Stimulated activated CD8-positive, alpha-beta memory T cell treated with anti-CD3 and anti-CD28 coated beads, Interleukin-12 subunit alpha, Interleukin-12 subunit beta, amount 100 ng/mL, for 4 hours (primary cell): ENCODE data around the gene ATP1A2.
"Not testable (repeated sequence)": the region's sequence is repeated elsewhere in the genome, so short reads cannot be mapped to it uniquely, and the experiment has no call there.

Experiments
- DNase-seq: peaks from one replicate; pipeline ENCODE4 v3.0.0-alpha.2; 2020; ENCODE audit warnings: low read depth

Gene ATP1A2

GRCh38 chr1:160101037-160101716, 14.4 kb upstream of the ATP1A2 start:
- DNase-seq, result peak; percentile 54

GRCh38 chr1:160101717-160102522, 13.6 kb upstream of the ATP1A2 start:
- DNase-seq, result no peak

- DNase-seq, result no peak
Observed at GRCh38 chr1:160103658-160104408, 11.7 kb upstream of the ATP1A2 start.

- DNase-seq, result no peak
Observed at GRCh38 chr1:160104486-160104885, 11.1 kb upstream of the ATP1A2 start.

- no peak for DNase-seq
Observed at GRCh38 chr1:160105155-160105554, 10.4 kb upstream of the ATP1A2 start.

GRCh38 chr1:160107512-160107911, 8.0 kb upstream of the ATP1A2 start:
- no peak for DNase-seq

- DNase-seq, result no peak
Observed at GRCh38 chr1:160108888-160109662, 6.5 kb upstream of the ATP1A2 start.

- no peak for DNase-seq
Observed at GRCh38 chr1:160109686-160110085, 5.9 kb upstream of the ATP1A2 start.

- DNase-seq, result not testable (repeated sequence)
Observed at GRCh38 chr1:160111462-160111861, 4.1 kb upstream of the ATP1A2 start.

GRCh38 chr1:160112357-160112756, 3.2 kb upstream of the ATP1A2 start:
- DNase-seq, result no peak

GRCh38 chr1:160113407-160113806, 2.2 kb upstream of the ATP1A2 start:
- no peak for DNase-seq

GRCh38 chr1:160114085-160114484, 1.5 kb upstream of the ATP1A2 start:
- no peak for DNase-seq

GRCh38 chr1:160116283-160117147, 956 bp downstream of the ATP1A2 start:
- no peak for DNase-seq

GRCh38 chr1:160117300-160117699, 1.7 kb downstream of the ATP1A2 start:
- DNase-seq, result no peak

GRCh38 chr1:160117709-160118183, 2.2 kb downstream of the ATP1A2 start:
- DNase-seq, result no peak

- no peak for DNase-seq
Observed at GRCh38 chr1:160118928-160119327, 3.4 kb downstream of the ATP1A2 start.

GRCh38 chr1:160120797-160121196, 5.2 kb downstream of the ATP1A2 start:
- no peak for DNase-seq

- DNase-seq, result no peak
Observed at GRCh38 chr1:160121388-160121787, 5.8 kb downstream of the ATP1A2 start.

GRCh38 chr1:160122978-160123495, 7.5 kb downstream of the ATP1A2 start:
- no peak for DNase-seq

- DNase-seq, result no peak
Observed at GRCh38 chr1:160123726-160124125, 8.2 kb downstream of the ATP1A2 start.
